SH-SY5Y (cell line): Measurements from ENCODE around the gene ZNF69.

Experiments
- GATA2 ChIP-seq: IDR thresholded peaks from 2 replicates; pipeline ENCODE4 v1.6.1; 2011; ENCODE audit warnings: mild to moderate bottlenecking, low read depth, low read length
- GATA3 ChIP-seq: IDR thresholded peaks from 2 replicates; pipeline ENCODE4 v1.6.1; 2011; ENCODE audit warnings: low read depth, mild to moderate bottlenecking, low read length, moderate library complexity

ZNF69 gene

DNA sequence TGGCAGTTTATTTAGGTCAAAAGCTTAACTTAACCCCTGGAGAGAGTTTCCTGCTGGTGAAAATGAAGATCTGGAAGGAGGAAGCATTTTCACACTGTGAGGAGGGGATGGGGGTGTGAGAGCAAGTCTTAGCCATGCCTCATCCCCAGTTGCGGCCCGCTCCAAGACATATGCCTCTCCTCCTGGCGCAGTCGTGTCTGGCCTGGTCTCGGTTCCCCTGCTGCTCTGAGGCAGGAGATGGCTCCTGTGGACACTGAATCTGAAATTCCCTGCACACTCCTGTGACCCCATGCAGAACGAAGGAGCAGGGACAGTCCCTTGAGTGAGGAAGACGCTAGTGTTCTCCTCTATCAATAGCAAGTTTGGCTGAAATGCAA lies 360 bp upstream of the ZNF69 start:
- TF ChIP-seq GATA3 (no peak), GATA2 (no peak)

DNA sequence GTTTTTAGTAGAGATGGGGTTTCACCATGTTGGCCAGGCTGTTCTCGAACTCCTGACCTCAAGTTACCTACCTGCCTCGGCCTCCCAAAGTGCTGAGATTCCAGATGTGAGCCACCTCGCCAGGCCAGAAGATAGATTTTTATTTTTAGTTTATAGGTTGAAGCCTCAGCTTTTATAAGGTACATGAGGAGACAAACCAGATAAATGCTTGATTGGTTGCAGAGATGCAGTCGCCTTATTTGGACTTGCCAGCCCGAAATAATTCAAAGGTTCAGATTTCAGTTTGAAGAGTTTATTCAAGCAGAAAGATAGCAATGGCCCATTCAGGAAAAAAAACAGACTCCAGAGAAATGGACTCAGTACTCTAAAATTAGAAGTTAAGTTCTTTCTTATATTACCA lies 3.1 kb downstream of the ZNF69 start:
- TF ChIP-seq GATA3 (no peak), GATA2 (no peak)

DNA sequence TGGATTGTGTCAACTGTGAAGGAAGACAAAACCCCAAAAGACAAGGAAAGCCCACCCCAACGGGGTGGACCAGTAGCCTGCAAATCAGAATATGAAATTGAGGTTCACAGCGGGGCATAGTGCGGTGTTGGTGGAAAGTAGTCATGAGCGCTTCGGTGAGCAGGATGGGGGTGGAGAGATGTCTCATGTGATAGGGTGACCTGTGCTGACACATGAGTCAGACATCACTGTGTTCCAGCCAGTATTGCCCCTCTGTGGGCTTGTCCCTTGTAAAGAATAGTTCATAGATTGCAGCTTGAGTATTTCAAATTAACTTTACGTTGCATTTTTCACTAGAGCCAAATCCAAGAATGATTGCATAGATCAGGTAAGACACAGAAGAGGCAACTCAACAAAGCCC lies 7.3 kb downstream of the ZNF69 start:
- no peak for TF ChIP-seq GATA2
- no peak for TF ChIP-seq GATA3

DNA sequence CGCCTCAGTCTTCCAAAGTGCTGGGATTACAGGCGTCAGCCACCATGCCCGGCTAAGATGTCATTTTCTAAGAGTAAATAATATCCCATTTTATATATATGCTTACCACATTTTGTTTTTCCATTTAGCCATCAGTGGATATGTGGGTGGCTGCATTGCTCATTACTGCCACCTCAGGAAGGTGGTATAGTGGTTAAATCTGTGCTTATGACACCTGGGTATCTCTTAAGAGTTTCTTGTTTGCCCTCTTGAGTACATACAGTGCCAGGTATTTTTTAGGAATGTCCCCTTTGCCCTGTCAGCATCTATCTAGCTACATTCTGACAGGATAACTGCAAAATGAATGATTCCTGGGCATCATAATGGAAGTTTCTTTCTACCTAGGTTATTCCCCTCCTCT lies 14.6 kb downstream of the ZNF69 start:
- no peak for TF ChIP-seq GATA3
- no peak for TF ChIP-seq GATA2

DNA sequence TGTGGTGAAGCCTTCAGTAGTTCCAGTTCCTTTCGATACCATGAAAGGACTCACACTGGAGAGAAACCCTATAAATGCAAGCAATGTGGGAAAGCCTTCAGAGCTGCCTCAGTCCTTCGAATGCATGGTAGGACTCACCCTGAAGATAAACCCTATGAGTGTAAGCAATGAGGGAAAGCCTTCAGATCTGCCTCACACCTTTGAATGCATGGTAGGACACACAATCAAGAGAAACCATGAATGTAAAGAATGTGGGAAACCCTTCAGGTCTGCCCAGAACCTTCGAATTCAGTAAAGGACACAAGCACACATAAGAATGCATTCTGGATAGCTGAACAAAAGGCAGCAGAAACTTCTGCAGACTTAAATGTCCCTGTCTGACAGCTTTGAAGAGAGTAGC lies 18.3 kb downstream of the ZNF69 start:
- TF ChIP-seq GATA2, result no peak
- TF ChIP-seq GATA3, result no peak

DNA sequence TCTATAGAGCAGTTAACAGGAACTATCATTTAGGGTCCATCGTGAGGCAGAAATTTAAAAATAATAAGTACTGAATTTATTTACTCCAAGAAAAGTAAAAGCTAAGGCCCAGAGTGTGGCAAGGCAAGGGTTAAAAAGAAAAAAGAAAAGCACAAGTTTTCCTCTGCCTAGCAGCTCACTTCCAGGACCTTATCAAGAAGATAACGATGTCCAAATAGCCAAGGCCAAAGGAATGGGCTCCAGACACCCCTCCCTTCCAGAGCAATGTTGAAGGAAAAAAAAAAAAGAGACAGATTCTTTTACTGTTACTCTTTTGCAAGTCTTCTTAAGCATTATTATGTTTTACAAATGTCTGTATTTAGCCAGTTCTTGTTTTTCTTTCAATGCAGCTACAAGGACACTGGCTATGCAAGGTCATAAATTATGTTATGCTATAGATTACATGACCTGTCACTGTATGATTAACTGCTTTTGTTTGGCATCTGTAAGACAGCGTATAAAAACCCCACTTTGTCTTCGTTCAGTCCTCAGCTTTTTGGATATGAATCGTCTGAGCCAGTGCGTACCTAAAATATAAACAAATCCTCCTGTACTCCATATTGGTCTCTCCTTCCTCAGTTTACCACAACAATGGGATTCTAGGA lies 34.4 kb downstream of the ZNF69 start:
- TF ChIP-seq GATA3 (no peak), GATA2 (no peak)

DNA sequence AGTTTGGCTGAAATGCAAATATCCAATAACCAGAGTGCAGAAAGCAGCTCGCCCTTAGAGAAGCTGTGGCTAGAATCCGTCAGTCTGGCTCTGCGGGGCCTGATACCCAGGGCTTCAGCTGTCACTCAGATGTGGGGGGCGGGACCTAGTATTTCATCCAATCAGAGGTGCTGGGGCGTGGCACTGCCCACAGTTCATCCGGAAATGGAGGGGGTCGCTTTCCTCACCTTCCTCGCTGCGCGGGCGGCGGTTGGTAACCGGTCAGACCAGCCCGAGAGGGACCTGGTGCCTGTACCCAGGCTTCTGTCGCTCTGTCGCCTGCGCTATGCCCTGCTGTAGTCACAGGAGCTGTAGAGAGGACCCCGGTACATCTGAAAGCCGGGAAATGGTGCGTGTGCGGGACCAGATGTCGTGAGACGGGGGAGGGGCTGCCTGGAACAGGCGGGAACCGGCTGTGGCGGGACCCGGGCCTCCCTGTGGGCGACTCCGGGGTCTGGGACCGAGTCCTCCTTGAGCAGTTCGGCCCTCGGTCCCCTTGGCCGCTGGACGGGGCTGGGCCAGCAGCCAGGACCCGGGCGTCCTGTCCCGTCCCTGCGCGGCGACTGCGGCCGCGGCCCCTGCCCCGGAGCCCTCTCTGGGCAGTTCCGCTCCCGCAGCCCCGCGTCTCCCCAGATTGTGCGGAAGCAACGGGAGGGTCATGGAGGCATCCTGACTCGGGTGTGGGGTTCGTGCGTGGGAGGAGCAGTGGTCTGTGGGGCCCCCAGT lies 37.5 kb downstream of the ZNF69 start, which contains the start of gene ZNF700:
ZNF700 (plus strand) TSS at position 222 of the 765 bp plus-strand sequence; CDS start at position 326, 104 bp downstream.
- TF ChIP-seq GATA2, result no peak
- no peak for TF ChIP-seq GATA3

DNA sequence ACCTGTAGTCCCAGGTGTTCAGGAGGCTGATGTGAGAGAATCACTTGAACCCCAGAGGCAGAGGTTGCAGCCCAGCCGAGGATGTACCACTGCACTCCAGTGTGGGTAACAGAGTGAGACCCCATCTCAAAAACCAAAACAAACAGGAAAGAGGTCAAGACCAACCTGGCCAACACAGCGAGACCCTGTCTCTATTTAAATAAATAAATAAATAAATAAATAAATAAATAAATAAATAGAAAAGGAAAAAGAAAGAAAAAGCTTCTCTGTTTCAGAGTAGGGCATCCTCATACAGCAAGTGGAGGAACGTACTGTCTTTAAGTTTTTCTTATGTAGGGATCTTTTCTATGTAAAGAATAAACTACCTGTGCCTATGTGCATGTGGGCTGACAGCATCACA lies 39.6 kb downstream of the ZNF69 start:
- TF ChIP-seq GATA3 (no peak), GATA2 (no peak)

DNA sequence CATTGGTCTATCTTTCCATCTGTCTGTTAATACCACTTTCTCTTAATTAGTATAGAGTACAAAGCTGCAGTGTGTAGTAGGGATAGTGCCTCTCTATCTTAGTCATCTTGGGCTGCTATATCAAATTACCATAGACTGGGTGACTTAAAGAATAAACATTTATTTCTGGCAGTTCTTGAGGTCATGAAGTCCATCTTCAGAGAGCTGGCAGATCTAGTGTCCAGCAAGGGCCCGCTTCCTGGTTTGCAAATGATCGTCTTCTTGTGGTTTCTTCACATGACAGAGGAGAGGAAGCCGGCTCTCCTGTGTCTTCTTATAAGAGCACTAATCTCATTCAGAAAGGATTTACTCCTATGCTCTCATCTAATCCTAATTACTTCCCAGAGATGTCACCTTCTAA lies 43.5 kb downstream of the ZNF69 start:
- TF ChIP-seq GATA3, result no peak

DNA sequence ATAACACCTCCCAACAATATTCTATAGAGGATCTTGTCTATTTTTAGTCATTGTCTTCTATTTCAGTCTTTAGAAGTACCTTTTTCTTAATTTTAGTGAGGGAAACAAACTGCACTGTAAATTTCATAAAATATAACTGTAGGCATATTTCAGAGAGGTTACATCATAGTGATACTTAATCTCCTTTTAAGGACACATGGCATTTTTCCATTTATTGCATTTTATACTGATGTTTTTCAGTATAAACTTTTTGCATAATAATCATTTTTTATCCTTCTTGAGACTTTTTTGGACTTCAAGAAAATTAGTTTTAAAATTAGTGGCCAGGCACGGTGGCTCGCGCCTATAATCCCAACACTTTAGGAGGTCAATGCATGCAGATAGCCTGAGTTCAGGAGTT lies 43.9 kb downstream of the ZNF69 start:
- no peak for TF ChIP-seq GATA2
- no peak for TF ChIP-seq GATA3

DNA sequence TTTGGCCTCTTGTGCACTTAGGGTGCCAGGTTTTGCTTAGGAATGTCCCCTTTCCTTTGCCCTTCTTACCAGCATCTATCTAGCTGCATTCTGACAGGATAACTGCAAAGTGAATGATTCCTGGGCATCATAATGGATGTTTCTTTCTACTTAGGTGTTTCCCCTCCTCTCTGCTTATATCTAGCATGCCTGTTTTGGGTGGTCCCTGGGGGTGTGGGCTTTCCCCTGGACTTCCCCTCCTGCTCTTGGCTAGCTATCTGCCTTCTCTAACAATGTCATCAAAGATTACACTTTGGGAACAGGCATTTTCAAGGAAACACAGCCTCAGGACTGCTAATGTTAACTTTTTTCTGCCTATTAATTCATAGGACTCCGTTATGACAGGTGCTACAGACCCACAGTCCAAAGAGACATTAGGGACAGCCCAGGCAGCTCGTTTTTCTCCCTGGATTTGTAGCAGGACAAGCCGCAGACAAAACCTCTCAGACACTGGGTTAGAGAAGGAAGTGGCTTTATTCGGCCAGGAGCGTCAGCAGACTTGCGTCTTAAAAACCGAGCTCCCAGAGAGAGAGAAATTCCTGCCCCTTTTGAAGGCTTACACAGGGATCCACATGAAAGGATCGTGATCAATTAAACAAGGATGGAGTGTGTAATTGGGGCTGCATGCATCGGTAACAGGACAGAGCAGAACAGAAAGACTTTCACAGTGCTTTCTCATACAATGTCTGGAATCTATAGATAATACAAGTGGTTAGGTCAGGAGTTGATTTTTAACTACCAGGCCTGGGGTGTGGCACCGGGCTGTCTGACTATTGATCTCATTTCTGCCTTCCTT lies 54.6 kb downstream of the ZNF69 start:
- TF ChIP-seq GATA2 (no peak), GATA3 (no peak)

DNA sequence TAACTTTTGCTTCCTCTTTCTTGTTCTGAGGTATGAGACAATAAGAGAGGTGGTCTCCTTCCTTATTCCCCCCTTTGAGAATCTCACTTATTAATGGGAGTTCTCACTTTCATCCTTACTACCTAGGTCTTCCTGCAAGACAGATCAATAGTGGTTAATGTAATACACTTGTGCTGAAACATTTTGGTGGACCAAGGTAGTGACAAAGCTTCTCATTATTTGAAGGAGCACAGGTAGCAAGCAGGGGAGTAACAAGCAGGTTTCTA lies 55.2 kb downstream of the ZNF69 start:
- TF ChIP-seq GATA2, result no peak
- no peak for TF ChIP-seq GATA3

DNA sequence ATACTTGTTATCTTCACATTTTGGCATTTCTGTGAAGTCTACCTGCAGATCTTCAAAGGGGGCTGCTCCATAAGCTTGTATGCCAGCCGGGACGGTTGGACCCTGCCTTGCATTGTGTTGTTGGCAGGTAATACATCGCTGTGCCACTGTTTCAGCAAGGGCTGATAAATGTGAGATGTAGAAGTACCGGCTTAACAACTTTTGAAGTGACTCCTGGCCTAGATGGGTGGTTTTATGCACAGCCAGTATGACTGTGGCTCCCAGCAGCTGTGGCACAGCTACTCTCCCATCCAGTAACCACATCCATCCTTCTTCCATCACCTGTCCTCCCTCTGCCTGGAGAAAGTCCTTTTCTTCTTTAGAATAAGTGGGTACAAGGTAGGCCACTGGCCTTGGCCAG lies 57.1 kb downstream of the ZNF69 start:
- TF ChIP-seq GATA2, result no peak
- TF ChIP-seq GATA3, result no peak

DNA sequence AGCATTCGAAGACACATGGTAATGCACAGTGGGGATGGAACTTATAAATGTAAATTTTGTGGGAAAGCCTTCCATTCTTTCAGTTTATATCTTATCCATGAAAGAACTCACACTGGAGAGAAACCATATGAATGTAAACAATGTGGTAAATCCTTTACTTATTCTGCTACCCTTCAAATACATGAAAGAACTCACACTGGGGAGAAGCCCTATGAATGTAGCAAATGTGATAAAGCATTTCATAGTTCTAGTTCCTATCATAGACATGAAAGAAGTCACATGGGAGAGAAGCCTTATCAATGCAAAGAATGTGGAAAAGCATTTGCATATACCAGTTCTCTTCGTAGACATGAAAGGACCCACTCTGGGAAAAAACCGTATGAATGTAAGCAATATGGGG lies 61.1 kb downstream of the ZNF69 start:
- TF ChIP-seq GATA3, result no peak
- TF ChIP-seq GATA2, result no peak

DNA sequence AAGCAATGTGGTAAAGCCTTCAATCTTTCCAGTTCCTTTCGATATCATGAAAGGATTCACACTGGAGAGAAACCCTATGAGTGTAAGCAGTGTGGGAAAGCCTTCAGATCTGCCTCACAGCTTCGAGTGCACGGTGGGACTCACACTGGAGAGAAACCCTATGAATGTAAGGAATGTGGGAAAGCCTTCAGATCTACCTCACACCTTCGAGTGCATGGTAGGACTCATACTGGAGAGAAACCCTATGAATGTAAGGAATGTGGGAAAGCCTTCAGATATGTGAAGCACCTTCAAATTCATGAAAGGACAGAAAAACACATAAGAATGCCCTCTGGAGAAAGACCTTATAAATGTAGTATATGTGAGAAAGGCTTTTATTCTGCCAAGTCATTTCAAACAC lies 61.6 kb downstream of the ZNF69 start:
- TF ChIP-seq GATA3 (no peak), GATA2 (no peak)

DNA sequence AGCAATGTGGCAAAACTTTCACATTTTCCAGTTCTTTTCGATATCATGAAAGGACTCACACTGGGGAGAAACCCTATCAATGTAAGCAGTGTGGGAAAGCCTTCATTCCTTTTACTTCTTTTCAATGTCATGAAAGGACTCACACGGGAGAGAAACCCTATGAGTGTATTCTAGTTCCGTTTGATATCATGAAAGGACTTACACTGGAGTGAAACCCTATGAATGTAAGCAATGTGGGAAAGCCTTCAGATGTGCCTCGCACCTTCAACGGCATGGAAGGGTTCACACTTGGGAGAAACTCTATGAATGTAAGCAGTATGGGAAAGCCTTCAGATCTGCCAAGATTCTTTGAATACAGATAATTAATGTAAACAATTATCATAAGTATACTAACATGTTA lies 62.7 kb downstream of the ZNF69 start:
- TF ChIP-seq GATA2, result no peak
- TF ChIP-seq GATA3, result no peak
